ENCODE results near the gene PLEKHJ1. TPM values are rescaled to one million over a fixed set of nuclear protein-coding genes. Genes with fewer than 3 reads are reported as not detected.
A peak's percentile ranks its signal among the peaks of the same experiment; 100 is the strongest.

The PLEKHJ1 gene
- total and polyA plus RNA-seq, 9 of the 15 experiments (the other 6 are each of a cell fraction or from before 2014, with no cell fraction given), result 1.5 to 188 (median 63.9) TPM

GRCh38 chr19:2236314-2237050 lies at the start of gene PLEKHJ1, which contains the start of gene SF3A2 (continued):
- TF ChIP-seq ZNF431 (CRISPR knock-in tag; IDR thresholded peaks at IDR 0.05), result peak; percentile 63; the same call in 1 of the 2 replicates
- peak; percentile 75; the same call in 1 of the 2 replicates for TF ChIP-seq MBD2 (IDR thresholded peaks at IDR 0.05; ENCODE audit: borderline replicate concordance, low read depth)
- TF ChIP-seq HMBOX1 (IDR thresholded peaks at IDR 0.05), result no peak
- TF ChIP-seq POLR3G (IDR thresholded peaks at IDR 0.05; ENCODE audit: extremely low read depth, insufficient read length, insufficient replicate concordance), result no peak
- TF ChIP-seq MBD1 (CRISPR knock-in tag; IDR thresholded peaks at IDR 0.05), result no peak
- TF ChIP-seq ZC3H4 (CRISPR knock-in tag; IDR thresholded peaks at IDR 0.05; ENCODE audit: borderline replicate concordance), result no peak
- peak; percentile 56 for TF ChIP-seq THAP12 (CRISPR knock-in tag; IDR thresholded peaks at IDR 0.05)
- peak; percentile 87 for TF ChIP-seq E2F4 (CRISPR knock-in tag; IDR thresholded peaks at IDR 0.05; ENCODE audit: low read depth)
- TF ChIP-seq ELF1 (tag; IDR thresholded peaks at IDR 0.05), result peak; percentile 94
- TF ChIP-seq REST (IDR thresholded peaks at IDR 0.05; ENCODE audit: borderline replicate concordance), result peak; percentile 96
- TF ChIP-seq REST (CRISPR knock-in tag; IDR thresholded peaks at IDR 0.05; ENCODE audit: low read depth), result peak; percentile 19

Measured in K562 (cell line).